GM21825 (cell line): ENCODE measurements around the gene CFAP53.
"Not testable (repeated sequence)": the region's sequence is repeated elsewhere in the genome, so short reads cannot be mapped to it uniquely, and the experiment has no call there.

Source experiments
- ATAC-seq: cut with Tn5 transposase; IDR thresholded peaks from one replicate; pipeline ENCODE4 v1.9.1; 2021; ENCODE audit warnings: mild to moderate bottlenecking, moderate library complexity; ENCODE audit not compliant: unreplicated experiment

The CFAP53 gene

GRCh38 chr18:50266248-50266704, at the start of gene CFAP53:
Gene CFAP53, minus strand, starts transcription at chr18:50266495. Its CDS starts 91 bp downstream, at chr18:50266404.
- ATAC-seq = peak; percentile 79

DNA sequence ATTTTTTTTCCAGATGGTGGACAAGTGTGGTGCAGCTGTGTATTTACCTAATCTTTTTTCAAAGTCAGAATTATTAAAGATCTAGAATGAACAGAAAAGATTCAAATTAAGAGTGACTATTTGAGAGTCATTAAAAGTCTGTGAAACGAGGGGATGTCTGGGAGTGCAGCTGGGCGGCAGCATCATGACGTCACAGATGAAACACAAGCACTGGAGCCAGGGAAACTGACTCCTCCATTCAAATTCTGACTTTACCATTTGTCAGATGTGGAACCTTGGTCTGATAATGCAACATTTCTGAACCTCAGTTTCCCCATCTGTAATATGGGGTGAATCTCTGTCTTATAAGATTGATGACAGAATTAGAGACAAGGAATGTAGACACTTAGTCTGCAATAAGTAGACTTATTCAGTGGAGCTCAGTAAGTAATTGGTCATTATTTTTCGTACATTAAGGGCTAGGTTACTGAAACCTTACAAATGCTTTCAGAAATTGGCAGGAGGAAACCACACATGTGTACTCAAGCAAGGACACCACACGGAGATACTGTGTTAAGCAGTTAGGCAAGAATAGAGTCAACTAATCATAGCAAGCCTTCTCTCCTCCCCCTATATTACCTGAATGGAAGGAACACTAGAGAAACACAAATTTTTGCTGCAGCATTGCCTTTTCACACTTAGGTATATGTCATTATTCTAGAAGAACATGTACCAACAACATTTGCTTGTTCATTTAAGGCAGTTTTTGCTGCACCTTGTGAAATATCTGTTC, 49.0 kb upstream of the CFAP53 start:
- ATAC-seq = peak; percentile 72

GRCh38 chr18:50313873-50314460, 47.7 kb upstream of the CFAP53 start:
- no peak for ATAC-seq

DNA sequence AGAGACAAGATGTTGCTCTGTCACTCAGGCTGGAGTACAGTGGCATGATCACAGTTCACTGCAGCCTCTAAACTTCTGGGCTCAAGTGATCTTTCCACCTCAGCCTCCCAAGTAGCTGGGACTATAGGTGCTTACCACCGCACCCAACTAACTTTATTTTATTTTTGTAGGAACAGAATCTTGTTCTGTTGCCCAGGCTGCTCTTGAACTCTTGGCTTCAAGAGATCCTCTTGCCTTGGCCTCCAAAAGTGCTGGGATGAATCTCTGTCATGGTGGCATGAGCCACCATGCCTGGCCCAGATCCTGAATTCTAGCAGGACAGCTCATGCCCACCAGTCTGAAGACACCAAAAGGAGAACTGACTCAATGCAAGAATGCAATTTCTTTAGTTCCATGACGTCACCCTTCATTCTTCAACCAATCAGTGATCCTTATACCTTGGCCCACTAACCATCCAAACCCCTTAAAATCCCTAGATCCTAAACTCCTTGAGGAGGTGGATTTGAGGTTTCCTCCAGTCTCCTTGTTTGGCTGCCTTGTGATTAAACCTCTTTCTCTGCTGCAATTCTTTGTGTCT, 46.8 kb upstream of the CFAP53 start:
- ATAC-seq = no peak

DNA sequence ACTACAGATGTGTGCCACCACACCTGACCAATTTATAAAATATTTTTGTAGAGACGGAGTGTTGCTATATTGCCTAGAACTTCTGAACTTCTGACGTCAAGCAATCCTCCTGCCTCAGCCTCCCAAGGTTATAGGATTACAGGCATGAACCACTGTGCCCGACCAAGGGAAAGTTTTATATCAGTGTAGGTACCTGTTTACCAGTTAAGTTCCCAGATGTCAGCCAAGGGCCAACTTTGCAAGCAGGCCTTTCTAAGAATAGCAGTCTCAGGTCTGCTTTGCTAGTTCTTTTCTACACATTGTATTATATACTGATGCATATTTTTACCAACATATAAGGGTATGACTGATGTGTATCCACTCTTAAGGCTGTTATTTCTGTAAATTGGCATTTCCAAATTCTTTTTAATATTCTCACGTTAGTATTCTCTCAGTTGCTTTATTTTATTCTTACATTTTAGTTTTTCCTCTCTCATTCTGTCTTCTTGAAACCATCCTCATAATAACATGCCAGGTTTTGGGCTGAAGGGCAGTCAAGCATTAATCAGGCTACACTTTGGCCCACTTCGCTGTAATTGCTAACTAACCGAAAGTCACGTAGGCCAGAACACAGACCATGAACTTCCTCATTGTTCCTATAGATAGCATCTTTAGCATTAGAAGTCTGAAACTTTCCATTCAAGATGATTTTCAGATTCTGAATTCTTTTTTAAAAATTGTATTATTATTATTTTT, 46.2 kb upstream of the CFAP53 start:
- peak; percentile 75 for ATAC-seq

- no peak for ATAC-seq
Observed at GRCh38 chr18:50311650-50312049, 45.4 kb upstream of the CFAP53 start.

- ATAC-seq = no peak
Observed at GRCh38 chr18:50310080-50310479, 43.8 kb upstream of the CFAP53 start.

DNA sequence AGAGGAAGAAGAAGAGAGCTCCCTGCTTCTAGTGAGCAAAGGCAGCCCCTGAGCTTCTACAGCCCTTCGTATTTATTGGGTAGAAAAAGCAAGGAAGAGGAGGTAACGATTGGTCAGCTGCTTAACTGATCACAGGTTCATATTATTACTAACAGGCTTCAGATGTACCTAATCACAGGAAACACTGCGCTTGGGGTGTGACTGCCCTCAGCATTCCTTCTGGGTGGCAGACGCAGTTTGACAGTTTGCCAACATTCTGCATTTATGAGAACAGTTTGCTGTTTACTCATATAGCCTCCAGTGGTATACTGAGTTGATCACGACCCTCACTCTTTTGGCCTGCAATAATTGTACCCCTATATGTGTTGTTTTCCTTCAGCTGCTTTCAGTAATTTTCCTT, 42.6 kb upstream of the CFAP53 start:
- ATAC-seq = not testable (repeated sequence)

GRCh38 chr18:50307738-50308470, 41.6 kb upstream of the CFAP53 start:
- peak; percentile 90 for ATAC-seq

DNA sequence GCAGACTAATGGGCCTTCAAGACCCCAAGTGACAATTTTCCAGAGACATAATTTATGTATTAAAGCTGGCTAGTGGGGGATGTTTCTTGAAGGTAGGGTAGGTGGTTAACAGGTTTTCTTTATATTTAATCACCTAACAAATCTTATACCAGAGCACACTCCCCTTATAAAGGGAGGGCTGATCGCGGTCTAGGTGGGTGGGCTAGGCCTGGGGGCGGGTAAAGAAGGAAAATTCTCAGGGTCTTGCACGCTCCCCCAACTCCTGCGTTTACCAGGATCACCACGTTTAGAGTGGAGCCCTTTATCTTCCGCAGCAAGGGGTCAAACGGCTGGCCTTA, 41.1 kb upstream of the CFAP53 start:
- peak; percentile 4 for ATAC-seq

DNA sequence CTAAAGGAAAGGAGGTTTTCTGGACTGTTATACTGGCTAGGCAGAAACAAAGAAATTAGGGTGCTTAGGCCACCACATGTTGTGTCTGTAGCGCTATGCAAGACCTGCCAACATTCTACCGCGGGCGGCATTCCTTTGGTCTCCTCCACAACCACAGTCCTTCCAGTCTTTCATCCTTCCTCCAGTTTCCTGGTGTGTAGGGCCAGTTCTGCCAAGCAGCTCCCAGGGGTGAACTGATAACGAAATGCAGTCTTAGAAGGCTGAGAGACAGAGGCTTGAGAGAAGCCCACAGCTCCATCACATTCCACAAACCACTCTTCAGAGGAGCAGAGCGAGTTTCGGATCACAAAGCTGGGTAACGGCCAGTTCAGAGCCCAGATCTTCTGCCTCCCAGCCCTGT, 40.6 kb upstream of the CFAP53 start:
- ATAC-seq = no peak

DNA sequence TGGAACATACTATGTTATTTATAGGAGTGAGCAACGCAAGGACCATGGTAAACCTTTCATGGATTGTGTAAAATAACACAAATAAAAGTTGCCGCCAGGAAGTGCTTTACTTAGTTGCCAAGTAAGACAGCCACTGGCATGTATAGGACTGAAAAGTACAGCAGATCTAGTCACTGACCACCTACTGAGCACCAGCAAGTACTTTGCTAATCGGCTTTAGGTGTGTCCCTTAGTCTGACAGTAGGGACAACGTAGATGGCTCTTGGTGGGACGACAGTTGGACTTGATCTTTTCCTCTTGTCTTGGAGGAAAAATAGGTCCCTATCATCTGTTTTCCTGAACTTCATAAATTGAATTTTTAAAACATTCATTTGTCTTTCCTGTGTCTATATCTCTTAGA, 34.8 kb upstream of the CFAP53 start:
- no peak for ATAC-seq

DNA sequence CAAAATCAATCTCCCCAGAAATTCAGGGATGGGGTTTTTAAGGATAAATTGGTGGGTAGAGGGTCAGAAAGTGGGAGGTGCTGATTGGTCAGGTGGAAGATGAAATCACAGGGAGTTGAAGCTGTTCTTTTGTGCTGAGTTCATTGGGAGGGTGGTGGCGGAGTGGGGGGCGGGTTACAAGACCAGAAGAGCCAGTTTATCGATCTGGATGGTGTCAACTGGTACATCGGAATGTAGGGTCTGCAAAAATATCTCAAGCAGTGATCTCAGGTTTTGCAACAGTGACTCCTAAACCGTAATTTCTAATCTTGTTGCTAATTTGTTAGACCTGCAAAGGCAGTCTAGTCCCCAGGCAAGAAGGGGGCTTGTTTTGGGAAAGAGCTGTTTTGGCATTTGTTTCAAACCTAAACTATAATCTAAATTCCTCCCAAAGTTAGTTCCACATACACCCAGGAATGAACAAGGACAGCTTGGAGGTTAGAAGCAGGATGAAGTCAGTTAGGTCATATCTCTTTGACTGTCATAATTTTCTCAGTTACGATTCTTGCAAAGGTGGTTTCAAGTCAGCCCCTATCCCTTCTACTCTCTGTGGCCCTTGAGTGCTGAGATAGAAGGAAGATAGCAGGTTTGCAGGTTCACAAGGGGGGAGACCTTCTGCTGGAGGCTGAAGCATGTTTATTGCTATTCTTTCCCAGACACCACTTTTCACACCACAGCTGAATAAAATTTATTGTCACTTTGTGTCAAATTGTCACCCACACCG, 33.5 kb upstream of the CFAP53 start:
- ATAC-seq = no peak

DNA sequence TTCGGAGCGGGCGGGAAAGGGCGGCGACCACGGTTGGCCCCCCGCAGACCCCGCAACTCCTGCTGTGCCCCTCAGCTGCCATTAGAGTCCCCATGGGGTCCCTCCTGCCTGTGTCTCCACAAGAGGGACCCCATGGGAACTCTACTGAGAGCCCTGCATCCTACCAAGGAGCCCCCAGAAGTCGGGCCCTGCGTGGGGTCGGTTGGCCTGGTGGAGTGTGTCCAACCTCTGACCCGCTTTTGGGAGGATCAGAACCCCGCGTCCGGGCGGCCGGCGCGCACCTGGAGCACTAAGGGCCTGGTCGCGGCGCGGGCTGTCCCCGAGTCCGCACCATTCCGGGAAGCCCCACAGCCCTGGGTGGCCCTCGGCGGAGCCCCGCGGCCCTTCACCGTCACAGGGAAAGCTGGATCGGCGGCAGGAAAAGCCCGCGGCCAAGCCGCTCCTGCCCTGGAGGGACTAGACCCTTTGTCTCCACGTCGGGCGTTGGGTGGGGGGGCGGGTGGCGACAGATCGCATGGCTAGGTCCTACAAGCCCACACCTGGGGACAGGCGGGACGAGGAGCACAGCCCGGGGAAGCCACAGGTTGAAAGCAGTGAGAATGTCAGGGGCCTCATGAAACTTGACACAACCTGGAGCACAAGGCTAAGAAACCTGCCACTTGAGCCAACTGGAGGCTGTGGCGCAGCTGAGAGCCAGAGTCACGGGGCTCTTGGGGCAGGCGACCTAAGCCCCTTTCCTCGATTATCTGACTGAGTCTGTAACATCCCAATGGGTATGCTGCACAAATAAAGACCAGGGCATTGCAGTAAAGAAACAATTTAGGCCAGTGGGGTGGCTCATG, 32.4 kb upstream of the CFAP53 start:
- no peak for ATAC-seq

DNA sequence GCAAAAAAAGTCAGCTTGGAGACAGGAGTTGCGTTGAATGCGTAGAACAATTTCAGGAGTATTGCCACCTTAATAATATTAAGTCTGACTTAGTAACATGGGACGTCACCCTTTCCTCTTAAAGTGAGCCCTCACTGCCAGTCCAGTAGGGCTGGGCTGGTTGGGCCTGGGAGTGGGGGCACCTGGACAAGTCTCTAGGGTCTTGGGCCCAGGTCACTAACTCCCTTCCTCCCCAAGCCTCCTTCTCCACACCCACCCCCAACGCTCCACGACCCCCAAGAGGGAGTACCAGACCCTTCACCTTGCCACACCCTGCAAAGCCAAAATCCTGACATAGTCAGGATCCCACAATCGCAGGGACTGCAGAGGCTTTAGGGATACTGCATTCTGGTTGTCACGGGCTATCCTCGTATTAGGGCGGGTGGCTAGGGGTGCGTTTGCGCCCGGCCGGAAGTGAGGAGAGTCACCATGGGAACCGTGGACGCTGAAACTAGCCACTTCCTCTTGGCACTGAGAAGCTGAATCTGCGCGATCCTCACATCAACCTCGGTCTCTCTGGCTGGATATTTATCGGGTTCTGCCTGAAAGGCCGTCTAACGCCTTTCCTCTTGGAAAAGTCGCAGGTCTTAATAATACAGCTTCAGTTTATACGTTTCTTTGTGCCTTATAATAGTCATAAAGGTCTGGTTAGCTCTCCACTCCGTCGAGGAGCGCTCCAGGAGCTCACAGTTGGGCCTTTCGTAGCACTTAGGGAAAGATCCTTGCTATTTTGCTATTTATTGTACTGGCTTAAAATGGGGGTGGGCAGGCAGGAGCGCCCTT, 31.5 kb upstream of the CFAP53 start:
- ATAC-seq = peak; percentile 99

DNA sequence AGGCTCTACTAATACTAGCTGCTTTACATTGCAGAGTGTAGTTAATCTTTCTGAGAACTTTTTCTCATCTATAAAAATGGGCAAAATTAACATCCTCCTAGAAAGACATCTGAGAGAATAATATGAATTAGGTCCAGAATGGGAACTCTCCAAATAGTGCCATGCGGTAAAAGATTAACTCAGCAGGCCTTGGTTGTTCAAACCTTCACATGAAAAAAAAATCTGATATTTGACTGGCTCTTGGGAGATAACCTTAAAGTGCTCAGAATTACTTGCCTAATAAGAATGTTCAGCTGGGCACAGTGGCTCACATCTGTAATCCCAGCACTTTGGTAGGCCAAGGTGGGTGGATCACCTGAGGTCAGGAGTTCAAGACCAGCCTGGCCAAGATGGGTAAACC, 26.7 kb upstream of the CFAP53 start:
- ATAC-seq = no peak

DNA sequence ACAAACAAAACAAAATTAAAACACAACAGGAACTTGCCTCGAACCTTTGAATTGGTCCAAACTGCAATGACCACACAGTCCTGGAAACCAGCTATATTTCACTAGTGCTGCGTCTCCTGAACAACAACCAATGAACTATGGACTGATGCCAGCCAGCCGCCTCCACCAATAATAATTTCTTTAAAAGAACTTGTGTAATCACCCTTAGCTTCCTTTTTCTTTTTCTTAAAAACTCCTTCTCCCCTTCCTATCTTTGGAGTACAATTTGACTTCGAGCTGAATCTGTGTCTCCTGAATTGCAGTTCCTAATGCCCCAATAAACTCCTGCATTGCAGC, 22.8 kb upstream of the CFAP53 start:
- ATAC-seq = no peak

DNA sequence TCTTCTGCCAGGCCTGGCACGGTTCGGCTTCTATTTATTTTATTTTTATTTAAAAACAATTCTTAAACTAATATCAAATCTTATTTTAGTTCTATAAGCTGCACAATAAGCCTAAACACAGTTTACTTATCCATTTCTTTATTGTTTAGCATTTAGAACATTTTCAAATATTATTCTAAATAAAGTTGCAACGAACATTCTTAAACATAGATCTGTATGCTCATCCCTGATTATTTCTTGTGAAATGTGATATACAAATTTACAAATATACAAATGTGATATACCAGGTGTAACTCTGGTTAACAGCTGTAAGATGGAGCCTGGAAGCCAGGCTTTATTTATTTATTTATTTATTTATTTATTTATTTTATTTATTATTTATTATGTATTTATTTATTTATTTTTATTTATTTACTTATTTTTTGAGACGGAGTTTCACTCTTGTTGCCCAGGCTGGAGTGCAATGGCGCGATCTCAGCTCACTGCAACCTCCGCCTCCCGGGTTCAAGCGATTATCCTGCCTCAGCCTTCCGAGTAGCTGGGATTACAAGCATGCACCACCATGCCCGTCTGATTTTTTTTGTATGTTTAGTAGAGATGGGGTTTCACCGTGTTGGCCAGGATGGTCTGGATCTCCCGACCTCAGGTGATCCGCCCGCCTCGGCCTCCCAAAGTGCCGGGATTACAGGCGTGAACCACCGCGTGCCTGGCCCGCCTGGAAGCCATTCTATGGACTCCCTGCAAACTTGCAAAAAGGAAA, 22.2 kb upstream of the CFAP53 start:
- not testable (repeated sequence) for ATAC-seq
